Bronchial epithelial cell (primary cell): ENCODE measurements around the gene FBXO31. TPM values are rescaled to one million over a fixed set of nuclear protein-coding genes. Genes with fewer than 3 reads are reported as not detected.
A peak's percentile ranks its signal among the peaks of the same experiment; 100 is the strongest.

ENCODE experiments used
- DNase-seq: peaks from one replicate; pipeline ENCODE4 v3.0.0-alpha.2; 2010; ENCODE audit warnings: low read depth
- FAIRE-seq: peaks from 2 replicates; lab custom pipeline; 2011; peaks lifted over from hg19 to GRCh38; lab: Jason Lieb, UNC
- H3K27me3 ChIP-seq: 2 replicates; pipeline ENCODE4 v1.5.1; 2011; ENCODE audit warnings: low read length; ENCODE audit not compliant: control insufficient read depth, insufficient read depth
- H3K36me3 ChIP-seq: 2 replicates; pipeline ENCODE4 v1.5.1; 2011; ENCODE audit warnings: low read length; ENCODE audit not compliant: control insufficient read depth, insufficient read depth
- H3K4me3 ChIP-seq: 2 replicates; pipeline ENCODE4 v1.5.1; 2011; ENCODE audit warnings: mild to moderate bottlenecking, low read depth, low read length, control low read depth
- total RNA-seq: library from RNA; depleted of rRNA; stranded (reverse); fragments of >200 nt; gene quantifications from 2 replicates; pipeline ENCODE4 v1.2.1, GENCODE V29; 2014
- TF ChIP-seq, protein P1 (sequence below): IDR thresholded peaks from 2 replicates; pipeline ENCODE4 v1.5.1; 2011; ENCODE audit warnings: mild to moderate bottlenecking, moderate library complexity, low read length, control low read depth, inconsistent platforms; ENCODE audit not compliant: insufficient read depth, severe bottlenecking

Gene FBXO31
- total RNA-seq, 1 donor from 2014 or later, result 24.7 TPM

DNA sequence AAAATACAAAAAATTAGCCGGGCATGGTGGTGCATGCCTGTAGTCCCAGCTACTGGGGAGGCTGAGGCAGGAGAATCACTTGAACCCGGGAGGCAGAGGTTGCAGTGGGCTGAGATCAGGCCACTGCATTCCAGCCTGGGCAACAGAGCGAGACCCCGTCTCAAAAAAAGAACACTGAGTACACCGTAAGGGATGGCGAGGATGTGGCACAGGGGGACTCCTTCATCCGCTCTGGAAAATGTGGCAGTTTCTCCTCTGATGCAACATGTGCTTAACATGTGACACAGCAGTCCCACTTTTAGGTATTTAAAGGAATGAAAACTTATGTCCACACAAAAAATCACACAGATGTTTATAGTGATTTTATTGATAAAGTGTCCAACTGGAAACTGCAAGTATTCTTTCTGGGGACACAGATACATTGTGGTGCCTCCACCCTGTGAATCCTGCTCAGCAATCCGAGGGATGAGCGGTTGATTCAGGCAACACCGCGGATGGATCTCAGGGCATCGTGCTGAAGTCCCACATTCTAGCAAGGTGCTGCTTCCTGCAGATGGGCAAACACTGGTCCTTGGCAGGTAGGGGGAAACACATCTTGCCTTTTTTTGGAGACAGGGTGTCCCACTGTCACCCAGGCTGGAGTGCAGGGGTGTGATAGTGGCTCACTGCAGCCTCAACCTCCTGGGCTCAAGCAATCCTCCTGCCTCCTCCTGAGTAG is 62.9 kb downstream of the FBXO31 start:
- no peak for FAIRE-seq
- DNase-seq, result no peak
- TF ChIP-seq, protein P1, sequence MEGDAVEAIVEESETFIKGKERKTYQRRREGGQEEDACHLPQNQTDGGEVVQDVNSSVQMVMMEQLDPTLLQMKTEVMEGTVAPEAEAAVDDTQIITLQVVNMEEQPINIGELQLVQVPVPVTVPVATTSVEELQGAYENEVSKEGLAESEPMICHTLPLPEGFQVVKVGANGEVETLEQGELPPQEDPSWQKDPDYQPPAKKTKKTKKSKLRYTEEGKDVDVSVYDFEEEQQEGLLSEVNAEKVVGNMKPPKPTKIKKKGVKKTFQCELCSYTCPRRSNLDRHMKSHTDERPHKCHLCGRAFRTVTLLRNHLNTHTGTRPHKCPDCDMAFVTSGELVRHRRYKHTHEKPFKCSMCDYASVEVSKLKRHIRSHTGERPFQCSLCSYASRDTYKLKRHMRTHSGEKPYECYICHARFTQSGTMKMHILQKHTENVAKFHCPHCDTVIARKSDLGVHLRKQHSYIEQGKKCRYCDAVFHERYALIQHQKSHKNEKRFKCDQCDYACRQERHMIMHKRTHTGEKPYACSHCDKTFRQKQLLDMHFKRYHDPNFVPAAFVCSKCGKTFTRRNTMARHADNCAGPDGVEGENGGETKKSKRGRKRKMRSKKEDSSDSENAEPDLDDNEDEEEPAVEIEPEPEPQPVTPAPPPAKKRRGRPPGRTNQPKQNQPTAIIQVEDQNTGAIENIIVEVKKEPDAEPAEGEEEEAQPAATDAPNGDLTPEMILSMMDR, result no peak

DNA sequence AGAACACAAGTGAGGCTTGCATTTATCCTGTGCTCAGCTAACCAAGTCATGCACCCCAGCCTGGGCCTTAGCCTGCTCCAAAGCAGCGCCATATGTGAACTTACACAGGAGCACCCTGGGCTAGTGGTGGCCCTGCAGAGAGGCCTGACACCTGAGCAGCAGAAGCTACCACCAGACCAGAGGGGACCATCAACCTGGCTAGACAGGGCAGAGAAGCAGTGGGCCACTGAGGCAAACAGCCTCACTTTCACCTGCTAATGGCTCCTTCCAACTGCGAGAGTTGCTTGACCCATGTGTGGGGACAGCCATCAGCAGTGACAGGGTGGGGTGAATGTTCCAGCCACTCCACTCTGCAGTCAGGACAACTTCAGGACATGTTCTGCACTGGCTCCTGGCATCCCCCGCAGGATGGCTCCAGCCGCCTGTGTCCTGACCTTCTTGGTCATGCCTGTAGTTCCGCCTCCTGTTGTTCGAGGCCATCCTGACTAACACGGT is 63.5 kb downstream of the FBXO31 start:
- FAIRE-seq (no peak), DNase-seq (no peak)
- TF ChIP-seq, protein P1, result no peak
- Histone ChIP-seq H3K27me3 (no peaks in the 10 kb centered on the region), H3K4me3 (no peak overlapping the region), H3K36me3 (peaks cover 3% of the 10 kb centered on the region)

More for the DNA sequence above, 62.9 kb downstream of the FBXO31 start:
- Histone ChIP-seq H3K4me3 (no peak overlapping the region), H3K36me3 (peaks cover 3% of the 10 kb centered on the region), H3K27me3 (no peaks in the 10 kb centered on the region)

DNA sequence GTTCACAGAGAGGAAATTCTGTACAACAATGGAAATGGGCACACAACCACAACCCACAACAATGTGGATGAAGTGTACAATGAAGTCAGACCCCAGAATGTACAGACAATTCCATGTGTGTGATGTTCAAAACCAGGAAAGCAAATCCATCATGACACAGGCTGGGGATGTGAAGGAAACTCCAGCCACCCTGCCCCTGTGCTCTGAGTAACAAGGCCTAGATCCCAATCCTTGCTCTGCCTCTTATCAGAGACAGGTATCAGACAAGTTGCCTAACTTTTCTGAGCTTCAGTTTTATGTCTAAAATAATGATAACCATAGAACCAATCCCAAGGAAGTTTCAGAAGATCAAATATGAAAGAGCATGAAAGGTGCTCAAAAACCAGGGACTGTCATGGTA is 64.6 kb downstream of the FBXO31 start:
- H3K27me3 ChIP-seq, result no peaks in the 10 kb centered on the region
- no peak for FAIRE-seq
- DNase-seq, result no peak
- no peak overlapping the region for H3K4me3 ChIP-seq
- TF ChIP-seq, protein P1, result no peak
- peaks cover 2% of the 10 kb centered on the region for H3K36me3 ChIP-seq

DNA sequence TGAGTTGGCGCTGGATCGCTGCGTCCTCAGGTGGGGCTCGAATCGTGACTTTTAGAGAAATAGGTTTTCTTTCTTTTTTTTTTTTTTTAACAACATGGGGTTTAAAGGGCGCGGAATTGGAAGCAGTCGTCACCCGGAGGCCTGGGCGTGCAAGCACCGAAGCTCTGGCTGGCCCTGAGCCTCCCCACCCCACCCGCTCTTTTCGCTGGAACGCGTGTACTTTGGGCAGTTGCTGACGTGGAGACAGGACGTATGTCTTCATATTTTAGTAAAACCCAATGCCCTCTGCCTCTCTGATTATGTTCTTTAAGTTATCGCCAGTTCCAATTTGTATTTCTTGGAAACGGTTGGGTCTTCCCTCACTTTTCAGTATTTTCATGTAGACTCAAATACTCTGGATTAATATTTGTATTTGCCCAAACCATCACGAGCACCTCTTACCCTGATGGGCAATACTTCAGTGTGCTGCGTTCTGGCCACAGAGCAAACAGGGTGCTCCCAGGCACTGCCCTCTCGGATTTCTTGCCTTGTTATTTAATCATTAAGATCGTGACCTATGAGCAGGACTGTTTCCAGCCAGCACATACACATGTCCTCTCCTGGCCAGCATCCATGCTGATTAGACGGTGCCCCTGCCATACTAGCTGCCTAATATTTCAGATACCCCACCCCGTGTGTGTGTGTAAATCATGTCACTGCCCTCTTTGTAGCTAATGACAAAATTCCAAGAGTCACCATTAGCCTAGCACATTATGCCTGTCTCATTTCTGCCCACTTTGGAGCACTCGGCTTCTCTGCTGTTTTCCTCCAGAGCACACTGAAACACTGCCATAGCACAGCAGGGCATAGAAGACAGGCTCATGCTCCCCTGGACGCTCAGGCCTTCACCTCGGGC is 65.6 kb downstream of the FBXO31 start:
- Histone ChIP-seq H3K27me3 (no peaks in the 10 kb centered on the region), H3K36me3 (peaks cover 1% of the 10 kb centered on the region), H3K4me3 (peak overlapping the region; percentile 71)
- DNase-seq (peak; percentile 35), FAIRE-seq (no peak)
- TF ChIP-seq, protein P1, result no peak

DNA sequence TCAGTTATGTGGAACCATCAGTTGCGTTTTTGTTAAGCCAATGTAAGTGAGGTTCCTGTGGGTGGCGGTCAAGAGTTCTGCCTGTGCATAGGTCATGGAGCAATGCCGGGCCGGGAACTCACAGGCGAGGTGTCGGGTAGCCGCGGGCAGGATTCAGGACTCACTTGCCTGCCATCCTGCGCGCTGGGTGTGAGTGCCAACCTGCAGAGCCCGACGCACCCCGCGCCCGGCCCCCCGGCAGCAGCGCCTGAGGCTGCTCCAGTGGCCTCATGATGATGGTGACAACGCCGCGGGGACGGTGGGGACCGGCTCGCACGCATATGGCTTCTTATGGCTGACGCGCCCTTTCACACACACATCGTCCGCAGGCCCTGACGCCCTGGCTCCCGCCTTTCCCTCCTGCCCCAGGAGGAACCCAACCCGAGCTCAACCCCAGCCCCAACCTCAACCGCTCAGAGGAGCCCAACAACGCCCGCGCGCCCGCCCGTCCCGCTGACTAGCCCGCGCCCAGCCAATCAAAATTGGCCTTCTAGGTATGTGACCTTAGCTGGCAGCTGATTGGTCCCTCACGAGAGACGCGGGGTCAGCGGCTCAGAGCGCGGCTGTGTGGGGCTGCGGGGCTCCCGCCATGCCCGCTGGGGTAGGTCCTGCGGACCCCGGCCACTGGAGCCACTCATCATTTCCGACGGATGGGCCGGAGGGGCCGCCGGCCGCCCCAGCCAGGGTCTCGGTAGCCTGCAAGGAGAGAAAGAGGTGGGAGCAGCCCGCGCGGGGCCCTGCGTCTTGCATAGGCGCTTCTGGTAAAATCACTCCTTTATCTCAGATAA is 66.4 kb downstream of the FBXO31 start, which contains the start of gene C16orf95:
Gene C16orf95, minus strand, starts transcription at position 470 of the 827 bp plus-strand sequence. Its CDS starts 150 bp downstream, at position 320.
- H3K36me3 ChIP-seq, result no peaks in the 10 kb centered on the region
- FAIRE-seq (no peak), DNase-seq (peak; percentile 81)
- peak within 1 kb of the TSS; percentile 71 for H3K4me3 ChIP-seq
- TF ChIP-seq, protein P1, result peak; percentile 60
- H3K27me3 ChIP-seq, result no peaks in the 10 kb centered on the region
